ENCODE measurements around the gene GABBR2.

DNA sequence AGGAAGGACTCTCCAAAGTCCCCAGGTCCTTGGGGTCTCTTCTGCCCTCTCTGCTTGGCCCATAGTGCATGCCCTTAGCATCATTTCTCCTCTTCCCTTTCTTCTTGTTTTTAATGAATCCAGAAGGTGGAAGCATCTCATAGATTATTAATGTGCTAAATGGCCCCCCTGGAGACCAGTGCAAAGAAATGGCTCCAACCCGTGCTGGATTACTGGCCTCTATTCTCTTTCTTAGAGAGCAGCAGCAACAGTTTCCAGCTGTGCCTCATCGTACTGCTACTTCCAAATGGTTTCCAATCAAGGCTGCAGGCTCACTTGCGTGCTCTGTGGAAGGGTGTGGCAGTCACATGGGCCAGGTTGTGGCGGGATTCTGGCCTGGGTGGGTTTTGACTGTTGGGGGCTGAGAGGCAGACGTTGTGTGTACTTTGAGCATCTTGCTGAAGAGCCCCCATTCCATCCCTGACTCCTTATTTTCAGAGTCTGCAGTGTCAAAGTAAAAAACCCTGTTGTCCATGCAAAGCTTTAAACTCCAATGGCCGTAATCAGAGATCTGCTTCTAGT lies 139.7 kb downstream of the GABBR2 start:
- no peak for TF ChIP-seq EZH2 (IDR thresholded peaks at IDR 0.05; ENCODE audit: borderline replicate concordance, low read length)
- TF ChIP-seq, protein P1, sequence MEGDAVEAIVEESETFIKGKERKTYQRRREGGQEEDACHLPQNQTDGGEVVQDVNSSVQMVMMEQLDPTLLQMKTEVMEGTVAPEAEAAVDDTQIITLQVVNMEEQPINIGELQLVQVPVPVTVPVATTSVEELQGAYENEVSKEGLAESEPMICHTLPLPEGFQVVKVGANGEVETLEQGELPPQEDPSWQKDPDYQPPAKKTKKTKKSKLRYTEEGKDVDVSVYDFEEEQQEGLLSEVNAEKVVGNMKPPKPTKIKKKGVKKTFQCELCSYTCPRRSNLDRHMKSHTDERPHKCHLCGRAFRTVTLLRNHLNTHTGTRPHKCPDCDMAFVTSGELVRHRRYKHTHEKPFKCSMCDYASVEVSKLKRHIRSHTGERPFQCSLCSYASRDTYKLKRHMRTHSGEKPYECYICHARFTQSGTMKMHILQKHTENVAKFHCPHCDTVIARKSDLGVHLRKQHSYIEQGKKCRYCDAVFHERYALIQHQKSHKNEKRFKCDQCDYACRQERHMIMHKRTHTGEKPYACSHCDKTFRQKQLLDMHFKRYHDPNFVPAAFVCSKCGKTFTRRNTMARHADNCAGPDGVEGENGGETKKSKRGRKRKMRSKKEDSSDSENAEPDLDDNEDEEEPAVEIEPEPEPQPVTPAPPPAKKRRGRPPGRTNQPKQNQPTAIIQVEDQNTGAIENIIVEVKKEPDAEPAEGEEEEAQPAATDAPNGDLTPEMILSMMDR (conservative IDR thresholded peaks at IDR 0.05 in 1 of 2, IDR thresholded peaks at IDR 0.05 in 1 of 2; ENCODE audit: extremely low read depth in 1 of 2, insufficient read depth in 1 of 2, low read depth in 1 of 2, low read length in 2 of 2): no peak

Measured in mammary epithelial cell (primary cell).